Stimulated activated CD8-positive, alpha-beta memory T cell treated with anti-CD3 and anti-CD28 coated beads, Interleukin-15, amount 100 ng/mL, for 1 hour (primary cell): ENCODE data around the gene DACH2.

Experiments used
- DNase-seq: peaks from one replicate; pipeline ENCODE4 v3.0.0-alpha.2; 2020; ENCODE audit warnings: low read depth

The DACH2 gene

DNA sequence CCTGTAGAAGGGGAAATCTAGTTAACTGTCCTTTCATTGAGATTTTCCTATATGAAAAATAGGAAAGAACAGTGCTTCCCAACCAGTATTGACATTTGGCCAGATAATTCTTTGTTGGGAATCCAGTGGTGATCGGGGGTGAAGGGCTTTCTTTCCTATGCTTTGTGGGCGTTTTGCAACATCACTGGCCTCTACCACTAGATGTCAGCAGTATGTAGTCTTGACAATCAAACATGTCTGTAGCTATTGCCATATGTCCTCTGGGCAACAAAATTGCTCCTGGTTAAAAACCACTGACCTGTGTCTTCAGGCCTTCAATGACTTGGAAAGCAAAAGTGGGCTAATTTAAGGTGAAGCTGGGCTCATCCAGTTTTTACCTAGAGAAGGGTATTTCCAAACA, 658.5 kb downstream of the DACH2 start:
- DNase-seq, result no peak

DNA sequence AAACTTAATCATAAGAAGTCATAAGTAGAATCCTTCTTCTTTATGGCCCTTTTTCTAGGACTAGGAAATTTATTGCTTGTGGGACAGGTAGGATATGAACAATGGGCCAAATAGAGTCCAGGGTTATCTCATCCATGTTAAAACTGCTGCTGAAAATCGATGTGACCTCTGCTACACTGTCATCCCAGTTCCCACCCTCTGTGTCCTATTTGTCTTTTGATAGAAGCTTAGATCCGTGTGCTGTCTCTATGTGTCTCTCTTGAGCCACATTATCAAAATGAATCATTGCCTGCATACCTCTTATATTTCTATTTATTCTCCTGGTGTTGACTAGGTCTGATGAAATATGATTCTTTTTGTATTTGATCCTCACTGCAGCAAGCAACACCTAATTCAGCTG, 661.4 kb downstream of the DACH2 start:
- DNase-seq, result no peak

DNA sequence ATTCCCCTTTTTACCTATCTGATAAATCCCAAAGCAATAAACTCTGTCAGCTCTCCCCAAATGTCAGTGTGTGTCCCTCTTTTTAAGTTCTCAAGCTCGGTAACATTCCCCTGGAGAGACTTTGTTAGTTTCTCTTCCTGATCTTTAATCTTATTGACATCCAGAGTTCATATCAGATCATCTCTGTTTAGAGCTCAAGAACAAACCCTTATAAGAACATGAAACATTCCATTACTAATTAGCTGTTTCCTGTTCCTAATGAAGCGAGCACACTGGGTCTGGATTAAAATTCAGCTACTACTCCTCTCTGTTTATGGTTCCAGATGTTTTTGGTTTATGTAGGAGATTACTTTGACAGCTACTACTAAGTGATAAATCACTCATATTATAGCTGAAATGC, 681.5 kb downstream of the DACH2 start:
- DNase-seq, result no peak

DNA sequence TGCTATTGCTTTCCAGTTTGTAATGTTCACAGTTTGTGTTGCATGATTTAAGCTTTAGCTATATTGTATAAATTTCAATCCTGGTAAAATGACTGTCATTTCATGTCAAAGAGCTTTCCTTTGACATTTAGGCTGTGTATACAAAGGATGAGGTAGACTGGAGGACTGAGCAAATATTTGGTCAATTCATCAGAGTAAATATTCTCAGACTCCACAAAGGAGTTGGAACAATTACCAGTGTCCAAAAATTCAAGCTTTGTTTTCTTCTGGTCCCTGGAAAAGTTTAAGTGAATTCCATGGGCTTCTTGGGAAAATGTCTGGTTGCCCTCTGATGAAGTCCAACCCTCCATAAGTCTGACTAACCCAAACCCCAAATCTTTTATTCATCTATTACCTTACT, 682.4 kb downstream of the DACH2 start:
- no peak for DNase-seq

DNA sequence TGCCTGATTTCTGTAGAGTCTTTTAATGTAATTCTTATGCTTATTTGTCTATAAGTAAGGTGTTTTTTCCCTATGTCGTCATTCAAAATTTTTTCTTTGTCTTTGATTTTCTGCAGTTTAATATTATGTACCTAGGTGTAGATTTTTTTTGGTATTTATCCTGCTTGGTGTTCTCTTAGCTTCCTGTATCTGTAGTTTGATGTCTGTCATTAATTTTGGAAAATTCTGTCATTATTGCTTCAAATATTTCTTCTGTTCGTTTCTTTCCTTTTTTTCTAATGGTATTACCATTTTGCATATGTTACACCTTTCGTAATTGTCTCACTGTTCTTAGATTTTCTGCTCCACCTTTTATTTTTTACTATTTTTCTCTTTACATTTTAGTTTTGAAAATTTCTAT, 696.9 kb downstream of the DACH2 start:
- no peak for DNase-seq
